Subcutaneous adipose tissue (tissue), 4 donors: ENCODE results near the gene TEX54. TPM values are rescaled to one million over a fixed set of nuclear protein-coding genes. Genes with fewer than 3 reads are reported as not detected.

Experiments used
- CTCF ChIP-seq: fragments of 450-650 bp; IDR thresholded peaks from one replicate; pipeline ENCODE4 v1.5.1; 2016; ENCODE audit warnings: low read depth, mild to moderate bottlenecking, control low read depth, antibody characterized with exemption, moderate library complexity
- total RNA-seq, 4 donors: library from RNA; depleted of rRNA; stranded (reverse); fragments of >200 nt; gene quantifications; one replicate each; pipeline ENCODE4 v1.1.0, GENCODE V29; 2016

Gene TEX54
- total RNA-seq, 4 donors from 2014 or later: not detected

GRCh38 chr11:62792202-62792575 lies 40.5 kb downstream of the TEX54 start:
- TF ChIP-seq CTCF: no peak

GRCh38 chr11:62791501-62792201 lies 41.0 kb downstream of the TEX54 start, which contains the start of gene TMEM223:
Gene TMEM223 (minus strand): TSS chr11:62792006. CDS start chr11:62791994, 12 bp downstream.
- no peak for TF ChIP-seq CTCF

- TF ChIP-seq CTCF: no peak
These were observed 43.1 kb downstream of the TEX54 start for GRCh38 chr11:62789576-62789975.

GRCh38 chr11:62788991-62789390 lies 43.6 kb downstream of the TEX54 start:
- no peak for TF ChIP-seq CTCF

- no peak for TF ChIP-seq CTCF
These were observed 45.5 kb downstream of the TEX54 start, which contains the start of gene TMEM179B for GRCh38 chr11:62787005-62787759. Gene TMEM179B (plus strand): TSS chr11:62787402. CDS start chr11:62787432, 30 bp downstream.

- TF ChIP-seq CTCF: no peak
These were observed 46.2 kb downstream of the TEX54 start for GRCh38 chr11:62786318-62787004.

DNA sequence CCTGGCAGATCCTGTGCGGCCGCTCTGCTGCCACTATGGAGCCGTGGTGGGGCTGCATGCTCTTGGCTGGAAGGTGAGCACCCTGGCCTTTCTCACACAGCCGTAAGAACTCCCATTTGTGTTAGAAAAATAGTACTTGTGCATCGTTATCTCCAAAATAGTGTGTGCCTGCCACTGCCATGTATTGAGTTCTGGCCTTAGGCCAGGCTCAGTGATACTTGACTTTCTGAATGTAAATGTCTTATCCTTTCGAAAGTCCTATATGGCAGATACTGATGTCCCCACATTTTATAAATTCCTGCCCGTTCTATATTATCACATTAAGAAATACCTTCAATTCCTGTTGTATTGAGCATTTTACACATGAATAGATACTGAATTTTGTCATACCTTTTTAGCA lies 49.9 kb downstream of the TEX54 start:
- no peak for TF ChIP-seq CTCF
